OCI-M1 (cell line): ENCODE measurements around the gene CPVL.

Experiments
- DNase-seq: peaks from one replicate; lab custom pipeline; 2025; lab: John Stamatoyannopoulos, UW

CPVL gene

DNA sequence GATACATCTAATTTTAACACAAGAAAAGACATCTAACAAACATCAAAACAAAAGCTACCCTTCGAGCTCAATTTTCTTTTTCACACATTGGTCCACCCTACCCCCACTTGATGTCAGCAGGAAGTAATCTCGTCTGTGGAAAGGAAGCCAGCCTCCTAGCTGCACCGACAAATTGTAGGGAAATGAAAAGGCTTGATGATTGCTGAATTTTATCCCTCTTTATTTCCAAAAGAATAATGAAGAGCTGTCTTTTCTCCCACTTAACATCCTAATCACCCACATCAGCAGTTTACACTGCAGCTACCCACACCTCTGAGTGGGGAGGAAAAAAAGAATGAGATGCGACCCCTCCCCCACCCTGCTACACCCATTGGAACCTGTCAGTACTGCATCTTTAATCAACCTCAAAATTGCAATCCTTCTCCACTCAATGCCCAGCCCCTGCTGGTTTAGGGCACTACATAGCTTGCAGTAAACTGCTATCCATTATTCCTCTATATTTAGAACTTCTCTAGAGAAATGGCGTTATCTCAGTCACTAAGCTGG is 10.6 kb upstream of the CPVL start:
- DNase-seq = no peak

- DNase-seq = no peak
Observed at GRCh38 chr7:29154076-29154475, 7.7 kb upstream of the CPVL start.

DNA sequence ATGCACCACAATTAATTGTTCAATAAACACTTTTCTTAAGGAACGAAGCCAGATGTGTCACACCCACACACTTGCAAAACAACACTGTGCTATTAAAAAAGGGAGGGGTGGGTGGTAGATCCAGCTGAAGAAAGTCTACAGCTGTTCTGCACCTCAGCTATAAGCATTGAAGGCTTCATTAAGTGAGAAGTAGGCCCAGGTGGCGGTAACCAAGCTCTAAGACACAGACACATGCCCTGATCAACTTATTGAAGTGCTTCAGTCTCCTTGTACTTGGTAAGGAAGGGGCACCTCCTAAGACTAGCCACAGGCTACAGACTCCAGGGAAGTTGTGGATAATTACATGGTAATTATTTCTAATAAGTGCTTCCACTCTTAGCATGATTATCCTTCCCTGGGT is 4.5 kb upstream of the CPVL start:
- no peak for DNase-seq

- no peak for DNase-seq
Observed at GRCh38 chr7:29149036-29149435, 2.7 kb upstream of the CPVL start.

DNA sequence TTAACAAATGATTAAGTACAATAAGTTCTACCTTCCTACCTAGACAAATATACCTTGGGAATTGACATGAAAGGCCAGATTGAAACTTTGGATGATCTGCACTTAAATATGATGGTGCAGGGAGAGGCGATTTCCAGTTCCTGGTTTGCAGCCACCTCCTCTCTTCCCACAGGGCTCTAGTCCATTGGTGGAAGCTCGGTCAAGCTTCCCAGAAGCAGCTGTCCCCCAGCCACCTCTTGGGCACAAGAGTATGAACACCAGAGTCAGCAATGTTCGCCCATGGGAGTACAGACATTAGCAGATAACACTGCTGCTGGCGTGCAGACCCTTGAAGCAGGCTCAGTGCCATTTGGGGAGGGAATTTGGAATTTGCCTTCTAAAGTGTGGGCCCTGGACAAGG is 1.5 kb upstream of the CPVL start:
- DNase-seq = no peak

GRCh38 chr7:29146888-29147609 is 712 bp upstream of the CPVL start:
- DNase-seq = peak; percentile 54

GRCh38 chr7:29145553-29146056 is 732 bp downstream of the CPVL start:
- DNase-seq = no peak

DNA sequence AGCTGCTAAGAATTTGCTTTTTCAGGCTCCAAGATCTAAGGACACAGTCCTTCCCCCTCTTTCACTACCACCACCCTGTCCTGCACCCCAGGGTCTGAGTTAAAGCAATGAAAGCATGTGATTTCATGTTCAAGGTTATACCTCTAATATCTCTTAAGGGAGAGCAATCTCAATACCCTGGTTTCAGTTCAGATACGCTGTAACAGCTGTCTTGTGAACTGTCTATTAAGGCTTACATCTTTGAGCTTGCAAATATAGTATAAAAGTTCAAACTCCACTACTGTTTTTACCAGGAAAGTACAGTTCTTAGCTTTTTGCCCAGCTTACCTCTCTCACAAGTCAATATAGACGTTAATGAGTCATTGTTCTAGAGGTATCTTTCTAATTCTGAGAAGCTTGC is 2.6 kb downstream of the CPVL start:
- no peak for DNase-seq

DNA sequence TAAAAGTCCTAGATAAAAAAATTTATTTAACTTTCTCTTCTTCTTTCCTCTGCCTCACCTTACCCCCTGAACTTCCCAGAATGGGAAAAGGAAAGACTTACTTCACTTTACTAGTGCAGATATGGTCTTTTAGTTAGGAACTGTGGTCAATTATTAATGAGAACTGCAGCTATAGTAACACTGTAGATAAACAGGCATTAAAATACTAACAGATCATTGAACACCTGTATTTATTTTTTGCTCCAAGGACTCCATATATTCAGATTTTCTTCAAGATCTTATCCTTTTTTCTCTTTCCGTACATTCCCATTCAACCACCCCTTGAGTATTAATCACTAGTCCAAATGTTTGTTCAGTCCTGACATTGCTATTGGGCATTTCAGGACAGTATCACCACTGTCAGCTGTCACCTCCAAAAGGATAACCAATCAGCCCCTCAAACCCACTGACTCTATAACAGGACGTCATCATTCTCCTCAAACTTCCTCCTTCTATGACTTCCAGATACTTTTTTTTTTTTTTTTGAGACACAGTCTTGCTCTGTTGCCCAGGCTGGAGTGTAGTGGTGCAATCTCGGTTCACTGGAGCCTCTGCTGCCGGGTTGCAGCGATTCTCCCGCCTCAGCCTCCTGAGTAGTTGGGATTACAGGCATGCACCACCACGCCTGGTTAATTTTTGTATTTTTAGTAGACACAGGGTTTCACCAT is 4.2 kb downstream of the CPVL start:
- DNase-seq = no peak

DNA sequence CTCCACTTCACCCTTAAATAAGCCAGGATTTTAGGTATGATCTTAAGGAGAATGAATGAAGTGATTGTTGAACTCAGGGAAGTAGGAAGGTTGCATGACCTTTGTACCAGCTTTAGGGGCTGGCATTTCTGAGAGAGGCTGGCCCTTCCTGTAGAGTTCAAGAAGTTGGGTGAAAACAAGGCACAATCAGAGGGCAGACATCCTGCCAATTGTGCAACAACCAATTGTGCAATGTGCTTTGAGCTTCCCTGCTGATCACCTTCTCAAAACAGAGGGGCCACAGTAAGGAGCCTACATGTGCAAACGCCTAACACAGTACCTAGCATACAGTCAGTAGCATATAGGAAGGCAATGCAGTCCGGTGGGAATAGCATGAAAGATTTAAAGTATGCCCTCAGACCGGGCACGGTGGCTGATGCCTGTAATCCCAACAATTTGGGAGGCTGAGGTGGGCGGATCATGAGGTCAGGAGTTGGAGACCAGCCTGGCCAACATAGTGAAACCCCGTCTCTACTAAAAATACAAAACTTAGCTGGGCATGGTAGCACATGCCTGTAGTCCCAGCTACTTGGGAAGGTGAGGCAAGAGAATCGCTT is 5.4 kb downstream of the CPVL start:
- DNase-seq = no peak

- no peak for DNase-seq
Observed at GRCh38 chr7:29139796-29140195, 6.5 kb downstream of the CPVL start.

DNA sequence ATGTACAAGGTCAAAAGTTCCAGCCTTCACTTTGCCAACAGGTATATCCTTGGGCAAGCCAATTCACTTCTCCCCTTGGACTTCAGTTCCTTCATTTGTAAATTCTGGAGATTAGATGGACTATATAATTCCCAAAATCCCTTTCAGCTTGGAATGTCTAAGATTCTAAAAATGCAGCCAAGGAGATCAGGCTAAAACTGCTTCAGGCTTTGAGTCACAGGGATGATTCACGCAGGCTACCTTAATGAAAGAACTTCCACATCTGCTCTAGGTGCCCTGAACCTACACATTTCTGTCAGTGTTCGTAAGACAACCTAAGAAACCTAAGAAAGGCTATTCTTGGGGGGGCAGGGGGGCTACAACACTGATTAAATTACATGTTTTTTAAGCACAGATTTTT is 7.1 kb downstream of the CPVL start:
- no peak for DNase-seq

GRCh38 chr7:29138588-29138987 is 7.7 kb downstream of the CPVL start:
- no peak for DNase-seq

DNA sequence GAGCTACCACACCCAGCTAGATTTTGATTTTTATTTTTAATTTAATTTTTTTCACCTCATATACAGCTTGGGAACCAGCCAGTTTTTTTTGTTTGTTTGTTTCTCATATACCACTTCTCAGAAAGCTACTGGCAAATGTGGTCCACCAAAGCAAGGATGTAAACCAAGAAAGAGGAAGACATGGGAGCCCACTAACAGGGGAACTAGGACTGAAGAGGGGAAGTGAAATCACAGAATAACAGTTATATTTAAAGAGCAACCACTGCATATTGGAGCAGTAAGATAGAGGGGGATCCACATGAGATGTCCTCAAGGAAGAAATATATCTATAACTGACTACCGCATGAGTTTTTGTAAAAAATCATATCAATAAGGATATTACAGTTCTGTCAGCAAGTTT is 10.5 kb downstream of the CPVL start:
- DNase-seq = peak; percentile 37

- DNase-seq = no peak
Observed at GRCh38 chr7:29132980-29133379, 13.4 kb downstream of the CPVL start.

GRCh38 chr7:29131678-29132077 is 14.7 kb downstream of the CPVL start:
- DNase-seq = no peak

DNA sequence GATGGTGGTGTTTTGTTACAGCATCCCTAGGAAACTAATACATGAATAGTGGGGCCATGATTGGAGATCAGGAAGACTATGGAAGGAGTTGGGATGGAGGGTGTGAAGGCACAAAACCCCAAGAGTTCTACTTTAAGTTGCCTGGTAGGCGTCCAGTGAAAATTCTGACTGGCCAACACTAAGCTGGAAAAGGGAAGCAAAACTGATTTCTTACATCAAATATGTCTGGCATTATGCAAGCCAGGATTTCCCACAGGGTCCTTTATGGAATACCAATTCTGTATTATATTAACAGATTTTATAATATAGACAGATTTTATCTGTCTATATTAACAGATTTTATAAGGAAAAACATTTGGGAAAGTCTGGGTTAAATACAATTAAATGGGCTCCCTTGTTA is 16.2 kb downstream of the CPVL start:
- DNase-seq = no peak

DNA sequence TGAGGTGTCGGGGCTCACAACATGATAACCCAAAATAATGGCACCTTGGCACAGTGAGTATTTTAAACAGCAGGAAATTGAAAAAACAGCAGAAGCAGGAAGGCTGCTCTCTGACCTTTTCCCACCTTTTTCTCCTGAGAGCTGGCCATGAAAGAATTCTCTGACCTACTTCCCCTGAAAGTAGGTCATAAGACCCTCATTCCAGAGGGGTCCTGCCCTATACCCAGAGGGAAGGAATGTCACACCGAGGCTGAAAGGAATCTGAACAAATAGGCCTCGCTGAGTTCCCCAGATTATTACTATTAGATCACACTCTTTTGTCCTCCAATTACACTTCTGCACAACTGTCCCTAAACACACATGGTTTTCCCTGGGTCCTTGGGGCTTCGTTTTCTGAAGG is 18.8 kb downstream of the CPVL start:
- DNase-seq = no peak

DNA sequence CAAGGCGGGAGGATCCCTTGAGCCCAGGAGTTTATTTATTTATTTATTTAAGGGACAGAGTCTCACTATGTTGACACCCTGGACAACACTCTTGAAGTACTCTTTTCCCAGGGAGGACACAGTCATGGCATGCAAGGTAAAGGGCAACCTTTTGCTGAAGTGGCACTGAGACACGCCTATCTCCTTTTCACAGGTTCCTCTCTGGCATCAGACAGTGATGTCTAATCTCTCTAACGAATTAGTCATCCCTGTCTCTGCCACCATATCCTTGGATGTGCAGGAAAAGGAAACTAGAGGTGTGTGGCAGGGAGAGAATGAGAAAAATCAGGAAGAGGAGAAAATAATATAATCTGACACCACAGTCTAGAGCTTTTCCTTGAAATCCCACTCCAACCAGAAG is 19.5 kb downstream of the CPVL start:
- no peak for DNase-seq

GRCh38 chr7:29123626-29124190 is 22.6 kb downstream of the CPVL start:
- peak; percentile 30 for DNase-seq

- DNase-seq = no peak
Observed at GRCh38 chr7:29122759-29123158, 23.6 kb downstream of the CPVL start.

DNA sequence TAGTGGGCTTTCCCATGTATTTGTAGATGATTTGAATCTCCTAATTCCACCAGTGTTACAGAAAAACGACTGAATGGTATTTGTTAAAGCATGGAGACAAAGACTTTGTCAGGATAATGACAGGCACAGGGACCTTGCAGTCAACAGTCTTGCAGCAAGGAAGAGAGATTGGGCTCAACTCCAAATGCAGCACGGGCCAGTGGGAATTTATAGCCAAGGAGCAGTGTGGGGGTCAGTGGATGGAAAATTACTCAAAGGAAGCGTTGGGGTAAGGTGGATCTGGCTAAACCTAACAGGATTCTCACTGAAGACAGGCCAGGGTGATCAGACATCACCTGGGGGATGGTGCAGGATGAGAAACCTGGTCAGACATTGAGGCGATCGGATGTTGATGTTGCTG is 24.3 kb downstream of the CPVL start:
- DNase-seq = no peak

- no peak for DNase-seq
Observed at GRCh38 chr7:29120955-29121354, 25.4 kb downstream of the CPVL start.
